WTC11 (cell line): ENCODE results near the gene LDLRAD4. TPM values are rescaled to one million over a fixed set of nuclear protein-coding genes. Genes with fewer than 3 reads are reported as not detected.
A peak's percentile ranks its signal among the peaks of the same experiment; 100 is the strongest.

Experiments
- ATAC-seq: fragments of 200-7000 bp; cut with Tn5 transposase; 2 replicates; pipeline ENCODE4 v1.10.0; 2021; ENCODE audit warnings: mild to moderate bottlenecking, moderate library complexity
- CTCF ChIA-PET: fragments of 300-600 bp; sonication (Branson Sonifier 250); formaldehyde crosslinking; loops from one replicate; lab custom pipeline; 2021; ENCODE audit warnings: antibody characterized with exemption; lab: Charles Lee
- POLR2A ChIA-PET: fragments of 350-600 bp; sonication (Branson Sonifier 250); formaldehyde crosslinking; loops from one replicate; lab custom pipeline; 2021; ENCODE audit warnings: antibody characterized with exemption; lab: Charles Lee
- DNase-seq: peaks from one replicate; pipeline ENCODE4 v3.0.0; 2021; ENCODE audit warnings: low spot score
- H3K27ac Mint-ChIP-seq: 2 replicates; pipeline ENCODE4 v1.8.0; 2021; ENCODE audit warnings: mixed read lengths
- H3K27me3 Mint-ChIP-seq: 2 replicates; pipeline ENCODE4 v1.8.0; 2021; ENCODE audit warnings: low read depth, mild to moderate bottlenecking, moderate library complexity, mixed read lengths
- H3K36me3 Mint-ChIP-seq: 2 replicates; pipeline ENCODE4 v1.8.0; 2021; ENCODE audit warnings: mixed read lengths
- H3K4me1 Mint-ChIP-seq: 2 replicates; pipeline ENCODE4 v1.8.0; 2022; ENCODE audit warnings: mixed read lengths
- H3K4me3 Mint-ChIP-seq: 2 replicates; pipeline ENCODE4 v1.8.0; 2021; ENCODE audit warnings: mild to moderate bottlenecking, moderate library complexity, mixed read lengths
- H3K9me3 Mint-ChIP-seq: 2 replicates; pipeline ENCODE4 v1.8.0; 2021; ENCODE audit warnings: mixed read lengths
- ARID4B ChIP-seq: sonication (generic); formaldehyde crosslinking; IDR thresholded peaks from 2 replicates; pipeline ENCODE4 v1.8.0; 2023; ENCODE audit warnings: missing genetic modification reagents, mild to moderate bottlenecking, borderline replicate concordance
- EMX1 ChIP-seq: fragments of 250-450 bp; sonication (Bioruptor Pico); IDR thresholded peaks from 2 replicates; pipeline ENCODE4 v1.8.0; 2021; ENCODE audit warnings: mild to moderate bottlenecking
- ESRRA ChIP-seq: sonication (generic); formaldehyde crosslinking; IDR thresholded peaks from 2 replicates; pipeline ENCODE4 v1.8.1; 2022; ENCODE audit warnings: mild to moderate bottlenecking, missing genetic modification reagents, borderline replicate concordance
- ETV6 ChIP-seq: sonication (generic); formaldehyde crosslinking; IDR thresholded peaks from 2 replicates; pipeline ENCODE4 v1.8.1; 2022; ENCODE audit warnings: mild to moderate bottlenecking, missing genetic modification reagents
- FOXJ3 ChIP-seq: sonication (generic); formaldehyde crosslinking; IDR thresholded peaks from 2 replicates; pipeline ENCODE4 v1.9.0; 2021; ENCODE audit warnings: missing genetic modification reagents, mild to moderate bottlenecking, borderline replicate concordance
- GABPB1 ChIP-seq: sonication (generic); formaldehyde crosslinking; IDR thresholded peaks from 2 replicates; pipeline ENCODE4 v1.8.1; 2023; ENCODE audit warnings: mild to moderate bottlenecking, missing genetic modification reagents
- GTF2I ChIP-seq: fragments of 250-450 bp; sonication (Bioruptor Pico); conservative IDR thresholded peaks from 2 replicates; pipeline ENCODE4 v1.4.0; 2021; ENCODE audit warnings: mild to moderate bottlenecking
- MYBL2 ChIP-seq: sonication (generic); formaldehyde crosslinking; IDR thresholded peaks from 2 replicates; pipeline ENCODE4 v1.8.1; 2023; ENCODE audit warnings: mild to moderate bottlenecking, moderate library complexity, missing genetic modification reagents
- SMAD3 ChIP-seq: sonication (generic); formaldehyde crosslinking; IDR thresholded peaks from 2 replicates; pipeline ENCODE4 v1.8.0; 2022; ENCODE audit warnings: missing genetic modification reagents, mild to moderate bottlenecking, borderline replicate concordance
- SP1 ChIP-seq: sonication (generic); formaldehyde crosslinking; conservative IDR thresholded peaks from 2 replicates; pipeline ENCODE4 v1.8.1; 2022; ENCODE audit warnings: missing genetic modification reagents
- STAT6 ChIP-seq: sonication (generic); formaldehyde crosslinking; conservative IDR thresholded peaks from 2 replicates; pipeline ENCODE4 v1.8.1; 2023; ENCODE audit warnings: mild to moderate bottlenecking, low read depth, missing genetic modification reagents, moderate library complexity
- ZNF219 ChIP-seq: sonication (generic); formaldehyde crosslinking; IDR thresholded peaks from 2 replicates; pipeline ENCODE4 v1.8.0; 2023; ENCODE audit warnings: missing genetic modification reagents, mild to moderate bottlenecking, borderline replicate concordance
- ZNF263 ChIP-seq: sonication (generic); formaldehyde crosslinking; IDR thresholded peaks from 2 replicates; pipeline ENCODE4 v1.8.1; 2022; ENCODE audit warnings: low read depth, mild to moderate bottlenecking, moderate library complexity, missing genetic modification reagents
- ZNF396 ChIP-seq: fragments of 250-450 bp; sonication (Bioruptor Pico); IDR thresholded peaks from 2 replicates; pipeline ENCODE4 v1.8.0; 2021; ENCODE audit warnings: mild to moderate bottlenecking, moderate library complexity, borderline replicate concordance
- ZNF416 ChIP-seq: fragments of 250-450 bp; sonication (Bioruptor Pico); IDR thresholded peaks from 2 replicates; pipeline ENCODE4 v1.9.0; 2021; ENCODE audit warnings: mild to moderate bottlenecking, inconsistent platforms
- total RNA-seq: library from RNA; stranded (reverse); gene quantifications from 3 replicates; pipeline ENCODE4 v1.2.3, GENCODE V29; 2021
- TF ChIP-seq, protein P1 (sequence below): sonication (generic); formaldehyde crosslinking; IDR thresholded peaks from 2 replicates; pipeline ENCODE4 v1.8.1; 2022; ENCODE audit warnings: mild to moderate bottlenecking, missing genetic modification reagents, moderate library complexity, borderline replicate concordance
- TF ChIP-seq, protein P2 (sequence below): fragments of 250-450 bp; sonication (Bioruptor Pico); IDR thresholded peaks from 2 replicates; pipeline ENCODE4 v1.9.0; 2021; ENCODE audit warnings: mild to moderate bottlenecking, borderline replicate concordance
- TF ChIP-seq, protein P3 (sequence below): sonication (generic); formaldehyde crosslinking; IDR thresholded peaks from 2 replicates; pipeline ENCODE4 v1.8.0; 2022; ENCODE audit warnings: mild to moderate bottlenecking, missing genetic modification reagents
- TF ChIP-seq, protein P4 (sequence below): fragments of 250-450 bp; sonication (Bioruptor Pico); IDR thresholded peaks from 2 replicates; pipeline ENCODE4 v1.9.0; 2021; ENCODE audit warnings: moderate library complexity, mild to moderate bottlenecking, inconsistent platforms, borderline replicate concordance

LDLRAD4 gene
- total RNA-seq, 1 experiment from 2014 or later = 6.2 TPM

GRCh38 chr18:13176847-13177246, 41.7 kb upstream of the LDLRAD4 start (continued):
- TF ChIP-seq, protein P1, sequence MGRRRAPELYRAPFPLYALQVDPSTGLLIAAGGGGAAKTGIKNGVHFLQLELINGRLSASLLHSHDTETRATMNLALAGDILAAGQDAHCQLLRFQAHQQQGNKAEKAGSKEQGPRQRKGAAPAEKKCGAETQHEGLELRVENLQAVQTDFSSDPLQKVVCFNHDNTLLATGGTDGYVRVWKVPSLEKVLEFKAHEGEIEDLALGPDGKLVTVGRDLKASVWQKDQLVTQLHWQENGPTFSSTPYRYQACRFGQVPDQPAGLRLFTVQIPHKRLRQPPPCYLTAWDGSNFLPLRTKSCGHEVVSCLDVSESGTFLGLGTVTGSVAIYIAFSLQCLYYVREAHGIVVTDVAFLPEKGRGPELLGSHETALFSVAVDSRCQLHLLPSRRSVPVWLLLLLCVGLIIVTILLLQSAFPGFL = no peak
- TF ChIP-seq, all 79 proteins: peak for 0

DNA sequence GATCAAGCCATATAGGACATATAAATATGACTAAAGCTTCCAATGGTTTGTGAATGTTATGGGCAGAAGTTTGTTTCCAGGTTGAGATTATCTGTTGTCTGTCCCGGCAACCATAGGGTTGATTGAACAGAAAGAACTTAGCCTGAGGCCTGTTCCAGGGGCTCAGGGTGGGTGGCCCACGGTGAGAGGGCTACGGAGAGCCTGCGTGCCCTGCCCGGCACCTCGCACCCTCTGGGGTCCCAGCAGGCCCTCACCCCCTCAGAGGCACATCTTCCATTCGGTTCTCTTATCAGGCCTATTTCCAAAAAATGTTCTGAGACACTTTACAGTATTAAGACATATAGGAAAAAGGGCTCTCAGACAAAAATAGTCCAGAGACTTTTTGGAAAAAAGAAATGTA, 40.4 kb upstream of the LDLRAD4 start:
- ATAC-seq (no peak), DNase-seq (no peak)
- ChIA-PET CTCF (interaction anchor here (0.6 kb wide), 1 partner anchor 442 kb away, joined by 3 read pairs; no protein-coding TSS in a partner anchor), POLR2A (no interaction called here)
- TF ChIP-seq ESRRA (CRISPR knock-in tag) = no peak
- no peak for TF ChIP-seq STAT6 (CRISPR knock-in tag)
- TF ChIP-seq SP1 = no peak
- no peak for TF ChIP-seq EMX1 (CRISPR knock-in tag)
- no peak for TF ChIP-seq ZNF263
- no peak for TF ChIP-seq ETV6
- TF ChIP-seq ZNF396 (CRISPR knock-in tag) = no peak
- H3K4me3 Mint-ChIP-seq = no peak overlapping the region
- peaks cover 28% of the 10 kb centered on the region for H3K4me1 Mint-ChIP-seq
- no peaks in the 10 kb centered on the region for H3K36me3 Mint-ChIP-seq
- peaks cover 40% of the 10 kb centered on the region for H3K27me3 Mint-ChIP-seq
- no peak overlapping the region for H3K27ac Mint-ChIP-seq
- no peaks in the 10 kb centered on the region for H3K9me3 Mint-ChIP-seq

DNA sequence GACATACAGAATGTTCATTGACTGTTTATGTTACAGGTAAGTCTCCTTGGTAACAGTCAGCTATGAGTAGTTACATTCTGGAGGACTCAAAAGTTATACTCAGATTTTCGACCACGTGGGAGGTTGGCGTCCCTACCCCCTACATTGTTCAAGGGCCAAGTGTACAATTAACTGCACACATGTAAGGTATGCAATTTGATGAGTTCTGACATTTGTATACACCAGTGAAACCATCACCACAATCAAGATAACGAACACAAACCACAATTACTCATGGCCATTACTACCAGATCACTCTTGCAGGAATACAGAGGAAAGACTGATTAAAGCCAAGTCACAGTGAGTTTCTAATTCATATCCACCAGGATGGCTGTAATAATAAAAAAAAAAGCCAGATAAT, 39.6 kb upstream of the LDLRAD4 start:
- Mint-ChIP-seq H3K4me3 (no peak overlapping the region), H3K9me3 (no peaks in the 10 kb centered on the region), H3K27ac (peak overlapping the region; percentile 8; the same call in 1 of the 2 replicates), H3K36me3 (no peaks in the 10 kb centered on the region), H3K4me1 (peaks cover 28% of the 10 kb centered on the region), H3K27me3 (peaks cover 44% of the 10 kb centered on the region)
- no peak for ATAC-seq
- DNase-seq = no peak
- CTCF ChIA-PET = no interaction called here
- POLR2A ChIA-PET = no interaction called here
- TF ChIP-seq ZNF416 (CRISPR knock-in tag) (no peak), GABPB1 (no peak), SMAD3 (CRISPR knock-in tag) (no peak), MYBL2 (CRISPR knock-in tag) (no peak), ETV6 (no peak), ZNF219 (CRISPR knock-in tag) (no peak), GTF2I (CRISPR knock-in tag) (no peak), FOXJ3 (CRISPR knock-in tag) (no peak), ARID4B (CRISPR knock-in tag) (no peak)
- TF ChIP-seq, protein P2, sequence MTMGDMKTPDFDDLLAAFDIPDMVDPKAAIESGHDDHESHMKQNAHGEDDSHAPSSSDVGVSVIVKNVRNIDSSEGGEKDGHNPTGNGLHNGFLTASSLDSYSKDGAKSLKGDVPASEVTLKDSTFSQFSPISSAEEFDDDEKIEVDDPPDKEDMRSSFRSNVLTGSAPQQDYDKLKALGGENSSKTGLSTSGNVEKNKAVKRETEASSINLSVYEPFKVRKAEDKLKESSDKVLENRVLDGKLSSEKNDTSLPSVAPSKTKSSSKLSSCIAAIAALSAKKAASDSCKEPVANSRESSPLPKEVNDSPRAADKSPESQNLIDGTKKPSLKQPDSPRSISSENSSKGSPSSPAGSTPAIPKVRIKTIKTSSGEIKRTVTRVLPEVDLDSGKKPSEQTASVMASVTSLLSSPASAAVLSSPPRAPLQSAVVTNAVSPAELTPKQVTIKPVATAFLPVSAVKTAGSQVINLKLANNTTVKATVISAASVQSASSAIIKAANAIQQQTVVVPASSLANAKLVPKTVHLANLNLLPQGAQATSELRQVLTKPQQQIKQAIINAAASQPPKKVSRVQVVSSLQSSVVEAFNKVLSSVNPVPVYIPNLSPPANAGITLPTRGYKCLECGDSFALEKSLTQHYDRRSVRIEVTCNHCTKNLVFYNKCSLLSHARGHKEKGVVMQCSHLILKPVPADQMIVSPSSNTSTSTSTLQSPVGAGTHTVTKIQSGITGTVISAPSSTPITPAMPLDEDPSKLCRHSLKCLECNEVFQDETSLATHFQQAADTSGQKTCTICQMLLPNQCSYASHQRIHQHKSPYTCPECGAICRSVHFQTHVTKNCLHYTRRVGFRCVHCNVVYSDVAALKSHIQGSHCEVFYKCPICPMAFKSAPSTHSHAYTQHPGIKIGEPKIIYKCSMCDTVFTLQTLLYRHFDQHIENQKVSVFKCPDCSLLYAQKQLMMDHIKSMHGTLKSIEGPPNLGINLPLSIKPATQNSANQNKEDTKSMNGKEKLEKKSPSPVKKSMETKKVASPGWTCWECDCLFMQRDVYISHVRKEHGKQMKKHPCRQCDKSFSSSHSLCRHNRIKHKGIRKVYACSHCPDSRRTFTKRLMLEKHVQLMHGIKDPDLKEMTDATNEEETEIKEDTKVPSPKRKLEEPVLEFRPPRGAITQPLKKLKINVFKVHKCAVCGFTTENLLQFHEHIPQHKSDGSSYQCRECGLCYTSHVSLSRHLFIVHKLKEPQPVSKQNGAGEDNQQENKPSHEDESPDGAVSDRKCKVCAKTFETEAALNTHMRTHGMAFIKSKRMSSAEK (CRISPR knock-in tag) = no peak
- TF ChIP-seq, protein P3, sequence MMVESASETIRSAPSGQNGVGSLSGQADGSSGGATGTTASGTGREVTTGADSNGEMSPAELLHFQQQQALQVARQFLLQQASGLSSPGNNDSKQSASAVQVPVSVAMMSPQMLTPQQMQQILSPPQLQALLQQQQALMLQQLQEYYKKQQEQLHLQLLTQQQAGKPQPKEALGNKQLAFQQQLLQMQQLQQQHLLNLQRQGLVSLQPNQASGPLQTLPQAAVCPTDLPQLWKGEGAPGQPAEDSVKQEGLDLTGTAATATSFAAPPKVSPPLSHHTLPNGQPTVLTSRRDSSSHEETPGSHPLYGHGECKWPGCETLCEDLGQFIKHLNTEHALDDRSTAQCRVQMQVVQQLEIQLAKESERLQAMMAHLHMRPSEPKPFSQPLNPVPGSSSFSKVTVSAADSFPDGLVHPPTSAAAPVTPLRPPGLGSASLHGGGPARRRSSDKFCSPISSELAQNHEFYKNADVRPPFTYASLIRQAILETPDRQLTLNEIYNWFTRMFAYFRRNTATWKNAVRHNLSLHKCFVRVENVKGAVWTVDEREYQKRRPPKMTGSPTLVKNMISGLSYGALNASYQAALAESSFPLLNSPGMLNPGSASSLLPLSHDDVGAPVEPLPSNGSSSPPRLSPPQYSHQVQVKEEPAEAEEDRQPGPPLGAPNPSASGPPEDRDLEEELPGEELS (CRISPR knock-in tag) = no peak
- TF ChIP-seq, protein P4, sequence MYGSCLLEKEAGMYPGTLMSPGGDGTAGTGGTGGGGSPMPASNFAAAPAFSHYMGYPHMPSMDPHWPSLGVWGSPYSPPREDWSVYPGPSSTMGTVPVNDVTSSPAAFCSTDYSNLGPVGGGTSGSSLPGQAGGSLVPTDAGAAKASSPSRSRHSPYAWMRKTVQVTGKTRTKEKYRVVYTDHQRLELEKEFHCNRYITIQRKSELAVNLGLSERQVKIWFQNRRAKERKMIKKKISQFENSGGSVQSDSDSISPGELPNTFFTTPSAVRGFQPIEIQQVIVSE (CRISPR knock-in tag) = no peak
